IPS DF 19.7 (cell line): ENCODE results near the gene PKN1.

Source experiments
- DNase-seq: peaks from one replicate; pipeline ENCODE4 v3.0.0-alpha.2; 2013; ENCODE audit warnings: low read depth, low spot score

The PKN1 gene

GRCh38 chr19:14463747-14464146 is 30.6 kb downstream of the PKN1 start:
- DNase-seq, result no peak

DNA sequence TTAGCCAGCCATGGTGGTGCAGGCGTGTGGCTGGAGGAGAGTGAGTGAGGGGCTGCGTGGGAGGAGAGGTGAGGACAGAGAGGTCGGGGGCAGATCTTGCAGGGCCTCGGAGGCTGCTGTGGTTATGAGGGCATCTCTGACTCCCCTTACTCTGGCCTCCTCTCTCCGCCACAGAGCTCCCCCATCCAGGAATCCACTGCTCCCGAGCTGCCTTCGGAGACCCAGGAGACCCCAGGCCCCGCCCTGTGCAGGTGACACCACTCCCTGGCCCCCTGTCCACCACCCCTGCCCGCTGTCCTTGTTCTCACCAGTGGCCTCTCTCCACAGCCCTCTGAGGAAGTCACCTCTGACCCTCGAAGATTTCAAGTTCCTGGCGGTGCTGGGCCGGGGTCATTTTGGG is 34.3 kb downstream of the PKN1 start:
- no peak for DNase-seq

DNA sequence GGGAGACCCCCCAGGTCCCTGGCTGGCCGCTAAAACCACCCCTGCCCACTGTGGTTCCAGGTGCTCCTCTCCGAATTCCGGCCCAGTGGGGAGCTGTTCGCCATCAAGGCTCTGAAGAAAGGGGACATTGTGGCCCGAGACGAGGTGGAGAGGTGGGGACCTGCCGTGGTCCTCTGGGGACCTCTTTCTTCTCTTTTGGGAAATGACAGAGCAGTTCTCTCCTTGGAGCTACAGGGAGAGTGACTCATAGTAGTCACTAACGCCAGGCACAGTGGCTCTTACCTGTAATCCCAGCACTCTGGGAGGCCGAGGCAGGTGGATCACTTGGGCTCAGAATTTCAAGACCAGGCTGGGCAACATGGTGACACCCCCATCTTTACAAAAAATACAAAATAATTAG is 34.7 kb downstream of the PKN1 start:
- no peak for DNase-seq

DNA sequence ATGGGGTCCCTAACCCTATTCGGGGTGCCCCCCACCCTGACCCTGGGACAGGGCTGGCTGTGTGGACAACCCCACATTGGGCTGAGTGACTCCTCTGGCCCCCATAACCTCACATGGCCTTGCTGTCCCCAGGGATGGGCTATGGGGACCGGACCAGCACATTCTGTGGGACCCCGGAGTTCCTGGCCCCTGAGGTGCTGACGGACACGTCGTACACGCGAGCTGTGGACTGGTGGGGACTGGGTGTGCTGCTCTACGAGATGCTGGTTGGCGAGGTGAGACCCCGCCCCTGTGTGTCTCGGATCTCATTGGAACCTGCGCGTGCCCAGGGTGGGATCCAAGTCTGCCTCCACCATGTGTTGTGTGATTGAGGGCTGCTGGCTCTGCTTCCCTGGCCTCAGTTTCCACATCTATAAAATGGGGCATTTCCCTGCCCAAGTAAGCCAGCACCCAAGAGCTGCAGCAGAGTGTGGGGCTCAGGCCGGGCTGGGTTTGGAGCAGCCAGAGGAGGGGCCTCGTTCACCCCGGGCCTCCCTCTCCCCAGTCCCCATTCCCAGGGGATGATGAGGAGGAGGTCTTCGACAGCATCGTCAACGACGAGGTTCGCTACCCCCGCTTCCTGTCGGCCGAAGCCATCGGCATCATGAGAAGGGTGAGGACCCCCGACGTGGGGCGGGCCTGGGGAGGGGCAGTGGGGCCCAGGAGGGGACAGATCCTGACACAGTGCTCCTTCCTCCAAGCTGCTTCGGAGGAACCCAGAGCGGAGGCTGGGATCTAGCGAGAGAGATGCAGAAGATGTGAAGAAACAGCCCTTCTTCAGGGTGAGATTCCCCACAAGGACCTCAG is 37.1 kb downstream of the PKN1 start:
- no peak for DNase-seq

DNA sequence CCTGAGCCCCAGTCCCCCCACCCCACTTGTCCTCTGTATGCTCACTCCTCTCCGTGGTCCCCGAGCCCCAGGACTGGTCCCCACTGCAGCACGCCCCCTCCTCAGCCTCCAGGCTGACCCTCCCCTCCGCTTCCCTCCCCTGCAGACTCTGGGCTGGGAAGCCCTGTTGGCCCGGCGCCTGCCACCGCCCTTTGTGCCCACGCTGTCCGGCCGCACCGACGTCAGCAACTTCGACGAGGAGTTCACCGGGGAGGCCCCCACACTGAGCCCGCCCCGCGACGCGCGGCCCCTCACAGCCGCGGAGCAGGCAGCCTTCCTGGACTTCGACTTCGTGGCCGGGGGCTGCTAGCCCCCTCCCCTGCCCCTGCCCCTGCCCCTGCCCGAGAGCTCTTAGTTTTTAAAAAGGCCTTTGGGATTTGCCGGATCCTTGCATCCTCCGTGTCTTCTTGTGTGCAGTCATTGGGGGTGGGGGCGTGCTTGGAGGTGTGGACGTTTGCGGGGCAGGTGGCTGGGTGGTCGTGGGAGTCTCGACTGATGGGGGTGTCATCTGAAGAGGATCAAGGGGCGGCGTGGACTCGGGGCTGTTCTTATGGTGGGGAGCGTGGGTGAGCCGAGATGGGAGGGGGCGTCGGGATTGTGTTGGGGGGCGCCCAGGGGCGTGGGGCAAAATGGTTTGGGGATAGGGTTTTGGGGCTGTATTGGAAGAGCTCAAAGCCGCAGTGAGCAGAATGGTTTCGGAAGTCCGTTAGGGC is 38.5 kb downstream of the PKN1 start:
- DNase-seq, result no peak

DNA sequence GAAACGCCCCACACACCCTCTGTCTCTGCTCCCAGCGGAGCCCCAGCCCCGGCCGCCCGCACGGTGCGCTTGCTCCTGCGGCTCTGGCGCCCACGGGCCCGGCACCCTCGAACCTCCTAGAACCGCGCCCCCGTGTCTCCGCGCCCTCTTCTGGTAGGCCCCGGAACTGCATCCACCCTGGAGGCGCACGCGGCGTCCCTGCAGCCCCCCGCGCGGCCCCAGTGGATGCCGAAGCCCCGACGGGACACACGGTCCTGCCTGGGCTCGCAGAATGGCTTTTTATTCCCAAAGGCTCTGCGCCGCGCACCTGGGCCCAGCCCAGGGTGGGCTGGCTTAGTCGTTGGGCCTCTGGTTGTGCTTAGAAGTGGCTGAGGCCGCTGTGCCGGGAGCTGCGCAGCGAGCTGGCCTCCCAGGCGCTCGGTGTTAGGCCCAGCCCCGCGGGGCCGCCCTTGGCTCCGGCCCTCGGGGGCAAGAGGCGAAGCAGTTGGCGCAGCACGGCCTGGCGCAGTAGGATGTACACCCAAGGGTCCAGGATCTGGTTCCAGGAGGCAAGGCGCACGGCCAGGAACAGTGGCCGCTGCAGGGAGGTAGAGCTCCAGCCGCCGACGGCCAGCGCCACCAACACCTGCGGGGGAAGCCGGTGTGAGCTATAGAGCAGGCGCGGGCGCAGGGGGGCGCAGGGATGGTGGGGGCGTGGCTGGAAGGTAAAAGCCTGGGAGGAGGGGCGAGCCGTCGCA is 39.3 kb downstream of the PKN1 start:
- DNase-seq, result no peak

DNA sequence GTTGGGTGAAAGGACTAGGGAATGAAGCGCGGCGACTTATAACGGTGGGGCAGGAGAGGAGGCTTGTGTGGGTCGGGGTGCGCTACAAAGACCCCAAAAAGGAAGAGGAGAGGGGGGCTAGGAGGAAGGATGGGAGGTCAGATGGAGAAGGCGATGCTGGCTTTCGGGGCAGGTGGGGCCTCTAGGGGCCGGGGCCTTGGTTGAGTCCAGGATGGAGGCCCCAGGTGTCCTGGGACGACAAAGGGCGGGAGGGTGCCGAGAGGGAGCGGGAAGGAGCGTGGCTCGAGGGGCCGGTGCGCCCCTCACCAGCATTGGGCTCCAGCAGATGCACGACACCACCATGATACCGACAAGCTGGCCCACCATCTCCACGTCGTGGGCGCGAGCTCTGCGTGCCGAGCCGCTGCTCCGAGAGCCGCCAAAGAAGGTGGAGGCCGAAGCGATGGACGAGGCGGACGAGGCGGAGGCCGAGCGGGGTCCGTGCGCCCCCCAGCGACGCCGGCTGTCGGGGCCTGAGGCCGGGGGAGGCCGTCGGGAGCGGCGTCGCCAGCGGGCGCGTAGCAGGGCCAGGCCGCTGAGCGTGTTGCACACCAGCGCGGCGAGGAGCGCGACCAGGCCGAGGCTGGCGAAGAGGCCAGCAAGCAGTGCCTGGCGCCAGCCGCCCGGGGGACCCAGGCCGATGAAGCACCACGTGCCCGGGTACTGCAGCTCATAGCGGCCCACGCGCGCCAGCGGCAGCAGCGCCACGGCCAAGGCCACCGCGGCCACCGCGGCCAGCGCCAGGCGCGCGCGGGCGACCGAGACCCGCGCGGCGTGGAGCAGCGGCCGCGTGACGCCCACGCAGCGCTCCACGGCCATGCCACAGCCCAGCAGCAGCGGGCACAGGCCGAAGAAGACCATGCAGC is 40.2 kb downstream of the PKN1 start:
- DNase-seq, result no peak

DNA sequence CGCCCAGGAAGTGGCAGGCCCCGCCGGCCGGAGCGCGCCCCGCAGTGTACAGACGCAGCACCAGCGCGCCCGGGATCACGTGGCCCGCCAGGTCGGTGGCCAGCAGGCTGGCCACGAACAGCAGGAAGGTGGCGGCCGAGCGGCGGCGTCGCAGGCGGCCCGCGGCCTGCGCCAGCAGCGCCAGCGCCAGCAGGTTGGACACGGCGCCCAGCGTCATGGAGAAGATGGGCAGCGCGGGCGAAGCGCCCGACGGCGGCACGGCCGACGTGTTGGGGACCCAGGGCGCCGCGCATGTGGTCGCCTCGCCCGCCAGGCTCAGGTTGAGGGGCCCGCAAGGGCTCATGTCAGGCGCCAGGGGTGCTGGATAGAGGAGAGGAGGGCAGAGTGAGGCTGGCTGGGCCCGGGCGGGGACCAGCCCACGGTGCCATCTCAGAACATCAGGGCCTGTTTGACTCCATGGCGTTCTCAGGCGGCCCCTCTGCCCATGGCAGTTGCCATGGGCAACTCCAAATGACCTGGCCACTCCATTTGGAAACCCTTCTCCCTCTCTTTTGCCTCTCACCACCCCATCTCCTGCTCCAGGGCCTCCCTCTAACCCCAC is 41.0 kb downstream of the PKN1 start:
- DNase-seq, result no peak

DNA sequence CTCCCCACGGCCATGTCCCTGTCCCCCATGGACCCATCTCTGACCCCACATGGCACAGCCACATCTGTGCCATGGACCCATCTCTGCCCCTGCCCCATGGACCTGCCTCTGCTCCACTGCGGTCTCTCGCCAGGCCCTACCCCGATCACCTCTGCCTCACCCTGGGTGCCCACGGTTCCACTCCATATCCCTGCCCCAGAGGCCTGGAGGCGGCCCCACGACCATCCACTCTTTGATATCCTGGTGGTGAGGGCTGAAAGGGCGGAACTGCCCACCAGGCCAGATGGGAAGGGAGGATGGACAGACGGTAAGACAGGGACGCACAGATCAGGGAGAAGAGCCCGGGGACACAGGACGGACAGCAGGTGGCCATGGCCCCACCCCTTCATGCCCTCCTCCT is 41.7 kb downstream of the PKN1 start:
- DNase-seq, result no peak

DNA sequence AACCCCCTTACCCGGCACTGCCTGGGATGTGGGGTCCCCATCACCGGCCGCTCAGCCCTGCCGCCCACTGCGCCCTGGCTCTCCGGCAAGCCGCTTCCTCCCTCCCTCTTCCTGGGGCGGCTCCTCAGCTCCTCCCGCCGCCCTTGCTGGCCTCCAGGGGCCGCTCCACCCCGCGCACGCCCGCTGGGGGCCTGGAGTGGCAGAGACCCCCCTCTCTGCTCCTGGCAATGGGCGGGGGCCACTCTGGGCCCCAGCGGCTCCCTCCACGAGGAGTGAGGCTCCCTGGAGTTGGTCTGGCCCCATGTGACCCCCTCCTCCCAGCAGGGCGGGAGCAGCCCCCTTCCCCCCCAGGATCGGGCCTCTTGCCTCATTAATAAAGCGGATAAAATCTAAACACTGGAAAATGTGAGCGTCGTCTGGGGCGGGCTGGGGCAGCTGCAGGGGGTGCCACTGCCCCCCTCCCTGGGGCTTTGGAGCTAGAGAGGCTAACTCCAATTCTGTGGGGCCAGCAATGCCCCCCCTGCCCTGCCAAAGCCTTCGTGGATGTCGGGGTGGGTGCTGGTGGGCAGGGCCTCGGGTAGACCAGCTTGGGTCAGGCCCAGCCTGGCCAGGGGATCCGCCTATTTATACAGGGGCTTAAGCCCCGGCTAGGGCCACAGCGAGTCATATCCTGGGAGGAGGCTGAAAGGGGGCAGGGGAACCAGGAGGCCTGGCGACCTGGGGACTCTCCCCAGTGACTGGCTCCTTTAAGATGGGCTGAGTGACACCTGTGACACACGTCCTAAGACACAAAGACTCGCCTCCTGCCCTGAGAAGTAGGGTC is 42.4 kb downstream of the PKN1 start, which contains the start of gene PTGER1:
PTGER1 (minus strand) TSS at position 104 of the 823 bp plus-strand sequence. CDS start 1,034 bp downstream, outside the sequence.
- DNase-seq, result no peak

- DNase-seq, result no peak
These were observed 43.2 kb downstream of the PKN1 start for GRCh38 chr19:14476327-14476672.

DNA sequence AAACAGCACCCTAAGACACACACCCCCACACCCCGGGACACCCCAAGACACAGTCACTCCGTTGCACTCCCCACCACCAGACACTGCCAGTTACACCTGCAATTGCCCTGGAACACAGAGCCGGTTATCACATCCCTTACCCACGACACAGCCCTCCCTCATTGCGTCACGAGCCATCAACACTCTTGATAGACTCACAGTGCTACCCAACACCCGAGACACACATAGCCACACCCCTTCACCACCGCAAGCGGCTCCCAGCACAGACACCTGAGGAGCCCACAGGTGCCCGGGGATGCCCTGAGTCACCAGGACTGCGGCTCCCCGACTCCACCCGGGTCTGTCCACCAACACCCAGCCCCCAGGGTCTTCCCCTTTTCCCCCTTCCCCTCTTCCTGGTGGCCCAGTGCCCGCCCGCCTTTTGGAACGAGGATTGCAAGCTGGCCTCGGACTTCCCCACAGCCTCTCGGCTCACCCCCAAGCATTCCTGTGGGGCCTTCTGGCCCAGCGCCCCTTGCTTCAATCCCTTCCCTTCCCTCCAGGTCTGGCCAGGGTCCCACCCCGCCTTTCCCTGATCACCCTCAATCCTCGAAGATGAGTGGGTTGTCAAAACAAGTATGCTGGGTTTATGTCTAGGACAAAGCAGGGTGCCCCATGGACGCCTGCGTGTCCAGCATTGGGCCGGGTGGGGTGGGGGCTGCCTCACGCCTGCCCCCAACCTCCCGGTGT is 43.7 kb downstream of the PKN1 start:
- no peak for DNase-seq

DNA sequence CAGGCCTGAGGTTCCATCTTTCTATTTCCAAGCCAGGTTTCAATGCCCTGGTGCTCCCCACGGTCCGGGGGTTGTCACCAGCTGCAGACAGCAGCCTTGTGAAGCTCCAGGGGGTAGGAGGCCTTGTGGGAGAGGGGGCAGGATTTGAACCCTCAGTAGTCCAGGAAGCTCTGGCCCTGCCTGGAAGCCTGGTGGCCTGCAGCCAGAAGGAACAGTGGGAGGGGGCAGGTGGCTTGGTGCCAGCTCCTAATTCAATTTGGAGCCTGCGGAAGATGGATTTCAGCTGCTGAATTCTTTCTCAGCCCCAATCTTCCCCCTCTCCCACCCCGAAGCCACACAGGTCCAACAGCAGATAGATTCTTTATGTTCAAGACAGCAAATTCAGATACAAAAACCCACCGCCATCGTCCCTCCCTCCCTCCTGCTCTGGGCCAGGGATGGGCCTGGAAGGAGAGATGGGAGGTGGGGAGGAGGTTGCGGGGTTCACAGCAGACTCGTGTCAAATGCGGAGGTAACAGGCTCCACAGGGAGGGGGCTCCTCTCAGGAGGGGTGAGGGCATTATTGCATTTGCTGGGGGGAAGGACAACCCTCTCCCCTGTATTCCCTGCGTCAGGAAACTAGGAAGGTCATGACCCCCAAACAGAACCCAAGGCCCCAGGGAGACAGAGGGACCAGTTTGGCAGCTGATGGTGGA is 44.5 kb downstream of the PKN1 start:
- DNase-seq, result no peak

DNA sequence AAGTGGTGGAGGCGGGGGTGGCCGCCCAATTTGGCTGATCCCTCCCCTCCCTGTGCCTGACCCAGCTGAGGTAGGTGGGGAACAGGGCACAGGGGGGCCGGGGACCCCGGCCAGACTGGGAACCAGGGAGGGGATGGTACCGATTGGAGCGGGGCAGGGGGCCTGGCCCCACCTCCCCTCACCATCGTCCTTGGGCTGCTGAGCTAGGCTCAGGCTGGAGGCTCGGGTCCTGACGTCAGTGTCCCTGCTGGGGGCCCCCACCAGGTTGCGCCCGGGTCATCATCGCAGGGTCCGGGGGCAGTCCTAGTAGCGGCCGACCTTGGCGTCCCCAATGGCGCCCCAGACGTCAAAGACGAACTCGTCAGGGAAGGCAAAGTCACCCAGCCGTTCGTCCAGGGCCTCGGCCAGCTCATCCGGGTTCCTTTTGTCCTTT is 45.0 kb downstream of the PKN1 start:
- DNase-seq, result no peak

DNA sequence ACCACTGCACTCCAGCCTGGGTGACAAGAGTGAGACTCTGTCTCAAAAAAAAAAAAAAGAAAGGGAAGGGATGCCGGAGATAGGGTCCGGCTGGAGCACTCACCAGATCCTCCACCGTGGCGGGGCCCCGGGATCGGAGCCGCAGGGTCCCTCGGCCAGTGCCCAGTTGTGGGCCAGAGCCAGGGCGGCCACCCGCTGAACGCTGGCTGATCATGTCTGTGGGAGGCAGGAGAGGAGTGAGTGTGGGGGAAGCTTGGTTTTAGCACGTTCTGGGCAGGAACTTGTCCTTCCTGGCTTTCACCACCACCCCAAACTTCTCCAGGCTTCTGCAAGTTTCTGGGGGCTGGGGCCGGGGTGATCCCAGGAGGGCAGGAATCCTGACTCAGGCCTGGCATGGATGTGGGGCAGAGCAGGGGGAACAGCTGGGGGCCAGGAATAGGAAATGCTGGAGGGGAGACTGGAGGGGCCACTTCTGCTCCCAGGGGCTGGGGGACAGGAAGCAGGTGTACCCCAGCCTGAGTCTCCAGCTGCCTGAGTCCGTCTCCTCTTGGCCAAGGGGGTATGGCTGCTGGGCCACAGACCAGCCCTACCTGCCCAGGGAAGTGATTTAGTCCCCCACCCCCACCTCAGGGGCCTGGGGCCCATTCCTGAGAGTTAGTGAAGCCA is 46.3 kb downstream of the PKN1 start:
- no peak for DNase-seq

GRCh38 chr19:14479975-14480699 is 47.0 kb downstream of the PKN1 start:
- no peak for DNase-seq

GRCh38 chr19:14480700-14481079 is 47.6 kb downstream of the PKN1 start:
- no peak for DNase-seq
